Stimulated activated CD8-positive, alpha-beta memory T cell treated with anti-CD3 and anti-CD28 coated beads, Interleukin-12 subunit alpha, Interleukin-12 subunit beta, amount 100 ng/mL, for 24 hours (primary cell): ENCODE results near the gene TRAPPC10.

Experiments
- DNase-seq: peaks from one replicate; pipeline ENCODE4 v3.0.0-alpha.2; 2020; ENCODE audit errors: extremely low read depth

TRAPPC10 gene

DNA sequence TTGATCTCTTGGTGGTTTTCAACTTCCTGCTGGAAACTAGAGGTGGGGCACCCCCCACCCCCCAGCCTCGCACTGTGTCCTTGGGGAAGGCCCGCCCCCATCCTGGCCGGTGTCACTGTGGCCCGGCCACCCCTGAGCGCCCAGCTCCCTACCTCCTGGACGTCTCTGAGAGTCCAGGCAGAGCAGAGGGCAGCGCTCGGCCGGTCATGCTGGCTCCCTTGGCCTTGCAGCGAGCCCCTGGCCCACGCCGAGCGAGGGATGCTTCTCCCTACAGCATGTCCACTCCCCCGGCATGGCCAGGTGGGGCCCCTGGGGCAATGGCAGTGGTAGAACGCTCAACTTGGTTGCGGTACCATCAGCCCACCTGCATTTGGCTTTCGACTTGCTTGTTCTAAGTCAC lies 28.7 kb upstream of the TRAPPC10 start:
- DNase-seq: no peak

DNA sequence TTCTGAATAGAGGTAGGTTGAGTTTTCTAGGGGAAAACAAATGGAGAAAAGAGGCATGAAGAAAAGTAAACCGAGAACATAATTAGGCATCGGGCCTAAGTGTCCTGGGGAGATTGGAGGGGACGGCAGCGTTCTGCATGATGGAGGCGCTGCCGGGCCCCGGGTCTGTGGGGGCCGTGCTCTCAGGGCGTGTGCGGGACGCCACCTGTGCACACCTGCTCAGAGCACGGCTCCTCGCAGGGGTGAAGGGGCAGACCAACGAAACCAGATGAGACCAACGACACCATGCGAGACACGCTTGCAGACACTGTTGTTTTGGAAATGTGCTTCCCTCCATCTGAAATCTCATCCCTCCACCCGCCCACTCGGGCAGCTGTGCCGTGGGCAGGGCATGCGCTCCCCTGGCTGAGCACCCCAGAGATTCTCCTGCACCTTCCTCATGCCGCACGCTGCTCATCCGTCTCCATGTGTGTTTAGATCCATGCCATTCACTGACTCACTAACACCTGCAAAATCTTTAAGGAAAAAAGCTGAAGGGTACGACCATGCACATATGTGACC lies 28.2 kb upstream of the TRAPPC10 start:
- no peak for DNase-seq

DNA sequence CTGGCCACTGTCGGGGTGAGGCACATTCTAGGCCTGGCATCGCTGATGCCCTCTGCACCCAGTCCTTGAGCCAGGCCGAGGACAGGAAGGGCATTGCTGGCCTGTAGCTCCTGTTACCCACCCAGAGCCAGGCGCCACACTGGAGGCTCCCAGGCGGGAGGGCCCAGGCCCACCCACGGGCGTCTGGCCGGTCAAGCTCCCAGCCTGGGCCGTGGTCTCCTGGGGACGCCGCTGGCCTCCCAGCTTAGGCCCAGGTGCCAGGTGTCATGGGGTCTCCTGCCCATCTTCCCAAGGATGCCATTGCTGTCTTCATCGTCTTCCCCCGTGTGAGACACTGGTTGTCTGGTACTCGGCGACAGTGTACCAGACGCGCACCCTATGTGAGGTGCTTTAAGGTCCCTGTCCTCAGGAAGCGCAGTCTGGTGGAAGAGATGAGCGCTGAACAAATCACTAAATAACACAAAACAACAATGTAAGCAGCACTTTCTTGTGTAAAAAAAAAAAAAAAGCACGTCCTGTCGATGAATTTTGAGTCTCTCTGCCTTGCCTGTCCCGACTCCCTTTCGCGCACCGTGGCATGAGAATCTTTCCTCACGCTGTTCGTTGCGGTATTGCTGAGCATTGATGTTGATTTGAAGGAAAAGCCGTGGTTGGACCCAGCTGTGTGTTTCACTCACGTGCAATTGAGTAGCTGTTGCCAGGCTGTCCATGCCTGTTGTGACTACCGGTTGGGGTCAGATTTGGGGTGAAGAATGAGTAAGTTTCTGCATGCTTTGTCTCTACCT lies 27.0 kb upstream of the TRAPPC10 start:
- DNase-seq: no peak

DNA sequence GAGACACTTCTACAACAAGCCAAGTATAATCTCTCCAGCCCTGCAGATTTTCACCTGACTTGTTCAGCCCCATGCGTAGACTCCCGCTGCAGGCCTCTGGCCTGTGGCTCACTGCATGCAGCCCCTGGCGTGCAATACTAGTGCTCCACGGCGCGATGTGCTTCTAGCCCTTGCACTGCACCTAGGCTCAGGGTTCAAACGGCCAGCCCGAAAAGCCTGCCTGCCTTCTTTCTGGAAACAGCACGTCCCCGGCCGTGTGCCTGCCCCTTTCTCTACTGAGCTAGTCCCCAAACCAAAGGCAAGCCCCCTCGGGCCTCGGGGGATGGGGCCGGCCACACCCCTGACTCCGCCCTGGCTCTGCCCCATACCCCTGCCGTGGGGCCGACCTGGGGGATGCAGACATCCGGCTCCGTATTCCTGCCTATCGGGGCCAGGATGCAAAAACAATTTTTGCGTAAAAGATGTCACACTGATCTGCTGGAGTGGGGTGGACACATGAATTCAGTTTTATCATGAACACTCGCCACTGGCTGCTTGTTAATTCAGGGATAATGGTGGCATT lies 26.3 kb upstream of the TRAPPC10 start:
- no peak for DNase-seq

DNA sequence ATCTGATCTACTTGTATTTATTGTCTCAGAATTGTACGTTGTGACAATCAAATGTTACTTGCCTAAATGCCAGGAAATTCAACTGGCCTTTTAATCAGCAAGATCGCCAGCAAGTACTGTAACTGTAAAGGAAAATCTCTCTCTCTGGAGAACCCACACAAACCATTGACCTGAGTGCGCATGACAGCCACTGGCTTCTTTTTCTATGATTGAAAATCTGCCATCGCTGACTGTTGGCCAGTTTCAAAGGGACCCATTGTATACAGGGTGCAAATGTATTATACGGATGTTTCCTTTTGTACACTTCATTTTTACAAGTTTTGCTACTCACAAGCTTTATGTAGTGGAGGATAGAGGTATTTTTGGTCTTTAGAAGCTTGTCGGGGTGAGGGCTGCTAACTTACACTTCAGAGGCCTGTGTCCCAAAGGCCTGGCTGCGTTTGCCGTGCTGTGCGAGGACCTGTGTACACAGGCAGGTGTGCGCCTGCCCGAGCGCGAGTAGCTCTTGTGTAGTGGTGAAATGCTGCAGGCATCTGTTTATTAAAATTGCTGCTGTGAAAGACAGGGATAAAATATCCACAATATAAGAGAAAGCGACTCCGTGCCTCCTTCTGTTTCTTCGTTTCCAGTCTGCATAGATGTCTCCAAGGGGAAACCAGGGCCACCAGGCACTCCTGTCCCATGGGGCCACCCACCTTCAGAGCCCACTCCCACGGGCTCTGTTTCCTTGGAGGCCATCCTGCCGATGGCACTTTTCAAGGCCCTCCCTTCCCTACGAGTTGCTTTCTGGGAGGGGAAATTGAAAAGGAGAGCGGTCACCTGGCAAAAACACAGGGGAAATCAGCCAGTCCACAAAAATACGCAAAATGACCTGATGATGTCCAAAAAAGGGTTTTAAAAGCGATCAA lies 25.3 kb upstream of the TRAPPC10 start:
- DNase-seq: no peak

DNA sequence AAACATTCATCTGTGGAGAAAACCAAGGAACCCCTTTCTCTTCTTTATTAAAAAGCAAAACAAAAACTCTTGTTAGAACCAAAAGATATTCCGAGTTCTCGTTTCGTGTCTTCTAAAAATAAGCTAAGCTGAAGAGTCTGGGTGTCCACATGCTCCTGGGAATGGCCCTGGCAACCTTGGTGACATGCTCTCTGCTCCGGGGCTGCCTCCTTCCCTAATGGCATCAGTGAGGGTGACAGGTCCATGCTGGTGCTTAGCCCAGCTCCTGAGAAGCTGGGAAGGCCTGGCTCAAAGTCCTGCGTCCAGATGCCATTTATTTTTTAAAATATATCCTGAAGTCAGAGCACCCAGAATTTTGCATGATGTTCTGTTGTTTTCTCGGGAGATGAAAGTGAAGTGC lies 24.6 kb upstream of the TRAPPC10 start:
- no peak for DNase-seq

DNA sequence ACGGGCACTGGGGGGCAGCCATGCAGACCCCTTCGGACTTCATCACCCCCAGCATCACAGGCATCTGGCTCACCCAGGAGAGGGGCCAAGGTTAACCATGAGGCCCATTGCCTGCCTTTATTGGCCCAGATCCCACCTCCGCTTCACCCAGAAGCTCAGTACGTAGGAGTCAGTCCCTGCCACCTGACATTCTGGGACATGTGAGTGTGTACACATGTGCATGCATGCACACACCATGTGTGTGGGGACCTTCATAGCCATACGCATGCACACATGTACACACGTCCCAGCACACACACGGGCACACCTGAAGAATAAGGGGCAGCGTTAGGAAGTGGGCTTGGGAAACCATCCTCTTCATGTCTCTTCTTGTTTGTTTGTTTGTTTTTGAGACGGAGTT lies 24.1 kb upstream of the TRAPPC10 start:
- DNase-seq: no peak

DNA sequence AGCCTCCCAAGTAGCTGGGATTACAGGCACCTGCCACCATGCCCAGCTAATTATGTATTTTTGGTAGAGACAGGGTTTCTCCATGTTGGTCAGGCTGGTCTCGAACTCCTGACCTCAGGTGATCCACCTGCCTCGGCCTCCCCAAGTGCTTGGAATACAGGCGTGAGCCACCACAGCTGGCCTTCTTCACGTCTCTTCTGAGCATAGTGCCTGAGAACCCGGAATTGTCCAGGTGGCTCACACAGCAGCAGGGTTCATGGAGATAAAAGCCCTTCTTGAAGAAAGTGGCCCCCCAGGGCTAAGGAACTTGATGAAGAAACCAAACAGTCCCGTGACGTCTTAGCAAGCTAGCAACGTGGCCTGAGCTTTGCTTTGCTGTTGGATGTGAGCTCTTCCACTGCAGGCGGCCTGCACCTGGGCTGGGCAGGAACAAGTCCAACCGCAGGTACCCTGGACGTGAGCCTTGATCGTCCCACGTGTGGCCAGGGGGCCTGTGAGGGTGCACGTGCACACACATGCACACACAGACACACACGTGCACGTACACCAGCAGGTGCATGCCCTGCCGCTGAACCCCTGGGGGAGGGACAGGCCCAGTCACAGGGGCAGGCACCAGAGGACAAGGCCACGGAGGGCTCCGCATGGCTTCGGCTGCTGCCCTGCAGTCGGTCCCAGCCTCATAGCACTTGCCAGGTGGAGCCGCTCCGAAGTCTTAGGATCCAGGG lies 23.4 kb upstream of the TRAPPC10 start:
- no peak for DNase-seq

DNA sequence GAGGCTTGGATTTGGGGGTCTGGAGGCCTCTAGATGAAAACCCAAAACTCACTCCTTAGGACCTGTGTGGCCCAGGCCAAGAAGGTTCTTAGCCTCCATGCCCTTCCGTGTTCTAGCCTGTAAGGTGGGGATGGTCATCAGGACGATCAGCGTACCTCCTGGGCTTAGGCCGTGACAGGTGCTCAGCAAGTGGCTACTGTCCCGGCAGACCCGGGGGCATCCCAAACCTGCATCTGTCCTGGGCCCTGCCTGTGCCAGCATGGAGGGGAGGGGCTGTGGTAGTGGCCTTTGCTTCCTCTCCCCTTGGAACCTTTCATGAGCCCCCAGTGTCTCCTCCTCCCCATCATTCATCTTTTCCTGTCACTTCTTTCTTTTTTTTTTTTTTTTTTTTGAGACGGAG lies 22.7 kb upstream of the TRAPPC10 start:
- no peak for DNase-seq

DNA sequence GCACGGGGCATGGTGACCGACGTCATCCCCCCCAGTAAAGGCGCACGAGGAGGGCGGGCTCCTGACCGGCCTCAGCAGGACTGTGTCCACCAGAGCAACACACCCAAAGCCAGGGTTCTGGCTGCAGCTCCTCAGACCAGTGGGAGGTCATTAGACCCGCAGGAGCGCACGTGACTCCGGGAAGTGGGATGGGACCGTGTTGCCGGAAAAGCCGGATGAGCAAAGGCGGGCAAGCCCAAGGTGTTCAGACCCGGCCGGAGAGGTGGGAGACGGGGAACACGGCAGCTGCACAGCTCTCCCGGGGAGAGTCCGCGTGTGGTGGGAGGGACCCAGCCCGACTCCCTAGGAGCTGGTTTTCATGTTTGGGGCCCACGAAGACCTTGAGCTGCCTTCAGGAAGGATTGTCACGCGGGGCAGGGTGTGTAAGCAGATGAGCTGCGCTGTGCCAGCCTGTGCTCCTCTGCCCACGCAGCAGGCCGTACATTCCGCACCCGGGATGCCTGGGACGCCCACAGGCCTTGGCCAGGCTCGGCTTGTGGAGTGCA lies 20.6 kb upstream of the TRAPPC10 start:
- DNase-seq: no peak

DNA sequence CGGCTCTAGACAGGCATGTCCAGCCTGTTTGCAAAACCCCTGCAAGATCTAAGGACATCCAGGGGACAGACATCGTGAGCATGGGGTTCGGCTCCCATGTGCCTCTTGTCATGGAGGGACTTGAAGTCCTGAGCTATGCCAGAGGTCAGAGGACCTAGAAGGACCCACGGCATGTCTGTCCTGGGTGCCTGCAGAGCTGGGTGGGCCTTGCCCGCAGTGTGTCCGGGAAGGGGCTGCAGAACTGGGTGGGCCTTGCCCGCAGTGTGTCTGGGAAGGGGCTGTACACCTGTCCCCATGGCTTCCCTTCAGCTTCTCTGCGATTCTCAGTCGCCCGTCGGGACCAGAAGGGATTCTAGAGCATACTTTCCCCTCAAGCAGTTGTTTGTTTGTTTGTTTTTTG lies 20.0 kb upstream of the TRAPPC10 start:
- DNase-seq: no peak

DNA sequence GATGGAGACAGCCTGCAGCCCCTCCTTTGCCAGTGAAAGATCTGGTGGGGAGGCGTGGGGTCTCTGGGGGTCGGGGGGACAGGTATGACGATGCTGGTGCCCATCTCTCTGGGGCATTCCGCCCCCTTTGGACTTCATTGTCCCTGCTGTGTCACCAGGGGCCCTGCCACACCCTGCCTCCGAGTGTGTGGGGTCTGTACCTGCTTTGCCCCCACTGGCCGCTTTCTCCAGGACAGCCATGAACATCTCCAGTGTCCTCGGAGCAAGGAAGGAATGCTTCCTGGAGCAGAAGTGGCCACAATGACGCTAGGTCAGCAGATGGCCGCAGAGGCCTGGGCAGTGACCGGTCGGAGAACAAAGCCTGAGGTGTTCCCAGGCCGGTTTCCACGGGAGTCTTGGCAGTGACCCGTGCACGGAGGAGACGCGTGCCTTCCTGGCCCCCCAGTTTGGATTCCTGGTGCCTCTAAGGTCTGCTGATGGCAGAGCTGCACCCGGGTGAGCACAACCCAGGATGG lies 18.6 kb upstream of the TRAPPC10 start:
- DNase-seq: no peak

DNA sequence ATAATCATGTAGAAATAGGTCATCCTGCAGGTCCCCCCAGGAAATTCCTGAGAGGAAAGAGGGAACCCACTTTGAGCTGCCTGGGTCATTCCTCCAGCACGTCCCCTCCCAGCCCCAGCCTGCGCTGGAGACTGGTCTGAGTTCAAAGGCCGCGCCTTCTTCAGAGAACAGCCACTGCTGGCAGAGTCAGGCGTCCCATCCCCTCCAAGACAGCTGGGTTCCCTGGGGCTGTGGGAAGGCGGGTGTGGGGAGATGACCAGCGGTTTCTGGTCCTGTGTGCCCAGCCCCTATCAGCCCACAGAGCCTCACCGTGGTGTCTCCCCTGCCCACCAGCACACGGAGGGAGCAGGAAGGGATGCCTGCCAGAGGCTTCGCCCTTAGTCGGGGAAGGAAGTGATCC lies 18.0 kb upstream of the TRAPPC10 start:
- no peak for DNase-seq

DNA sequence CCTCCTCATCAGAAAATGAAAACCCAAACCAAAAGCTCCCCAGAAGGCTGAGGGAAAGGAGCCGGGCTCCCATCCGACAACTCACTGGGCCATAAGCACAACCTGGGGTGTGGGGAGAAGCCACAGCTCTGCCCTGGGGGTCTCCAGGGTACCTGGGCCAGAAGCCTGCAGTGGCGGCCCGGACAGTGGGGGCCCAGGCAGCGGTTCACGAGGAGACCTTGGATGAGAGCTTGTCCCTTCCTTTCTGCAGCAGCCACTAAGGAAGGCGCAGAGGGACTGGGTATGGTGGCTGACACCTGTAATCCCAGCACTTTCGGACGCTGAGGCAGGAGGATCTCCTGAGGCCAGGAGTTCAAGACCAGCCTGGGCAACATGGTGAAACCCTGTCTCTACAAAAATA lies 17.5 kb upstream of the TRAPPC10 start:
- DNase-seq: no peak

DNA sequence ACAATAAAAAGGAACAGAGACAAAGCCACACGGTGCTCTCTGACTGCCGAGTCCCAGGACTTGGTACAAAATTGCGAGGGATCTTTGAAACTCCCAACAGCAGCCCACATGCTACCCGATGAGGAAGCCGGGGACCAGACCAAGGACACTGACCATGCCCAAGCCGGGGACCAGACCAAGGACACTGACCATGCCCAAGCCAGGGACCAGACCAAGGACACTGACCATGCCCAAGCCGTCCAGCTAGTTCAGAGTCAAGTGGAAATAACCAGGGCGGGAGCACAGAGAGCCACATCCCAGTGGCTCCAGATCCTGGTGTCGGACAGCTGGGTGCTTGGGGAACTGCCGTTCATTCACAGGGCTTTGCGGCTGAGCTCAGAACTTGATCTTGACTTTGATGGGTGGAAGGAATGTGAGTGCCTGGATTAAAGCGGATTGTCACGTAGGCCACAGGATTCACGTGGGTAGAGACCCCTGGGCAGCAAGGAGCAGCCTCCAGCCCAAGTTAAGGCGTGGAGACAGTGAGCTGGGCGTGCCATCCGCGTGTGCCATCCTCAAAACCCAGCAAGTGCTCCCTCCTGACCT lies 16.5 kb upstream of the TRAPPC10 start:
- DNase-seq: no peak

DNA sequence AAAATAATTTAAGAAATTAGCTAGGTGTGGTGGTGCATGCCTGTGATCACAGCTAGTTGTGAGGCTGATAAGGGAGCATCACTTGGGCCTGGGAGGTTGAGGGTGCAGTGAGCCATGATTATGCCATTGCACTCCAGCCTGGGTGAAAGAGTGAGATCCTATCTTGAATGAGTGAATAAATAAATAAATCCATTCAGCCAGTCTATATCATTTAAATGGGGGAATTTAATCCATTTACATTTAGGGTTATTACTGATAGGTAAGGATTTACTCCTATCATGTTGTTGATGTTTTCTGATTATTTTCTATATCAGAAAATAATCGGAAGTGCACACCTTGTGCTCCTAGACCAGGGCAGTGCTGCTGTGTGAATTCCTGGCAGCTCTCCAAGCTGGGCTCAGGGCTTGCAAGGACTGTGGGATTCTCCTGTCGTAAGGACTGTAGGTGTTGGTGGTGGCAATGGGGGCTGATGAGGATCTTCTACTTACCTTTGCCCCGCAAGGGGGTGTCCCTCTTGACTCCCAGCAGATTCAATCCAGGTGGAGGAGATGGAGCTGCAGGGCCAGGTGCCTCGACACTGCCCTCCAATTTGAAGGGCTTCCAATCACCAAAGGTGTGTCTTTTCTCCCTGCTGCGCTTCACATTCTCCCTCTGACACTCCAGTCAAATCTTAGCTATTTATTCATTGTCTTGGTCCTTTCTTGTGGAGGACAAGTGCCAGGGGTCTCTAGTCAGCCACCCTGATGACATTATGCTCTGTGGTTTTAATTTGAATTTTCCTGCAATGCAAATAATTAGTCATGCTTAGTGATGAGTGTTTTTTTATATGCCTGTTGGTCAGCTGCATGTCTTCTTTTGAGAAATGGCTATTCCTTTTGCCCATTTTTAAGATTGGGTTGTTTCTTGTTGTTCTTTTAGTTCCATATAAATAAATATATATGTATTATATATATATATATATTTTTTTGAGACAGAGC lies 14.1 kb upstream of the TRAPPC10 start:
- no peak for DNase-seq

DNA sequence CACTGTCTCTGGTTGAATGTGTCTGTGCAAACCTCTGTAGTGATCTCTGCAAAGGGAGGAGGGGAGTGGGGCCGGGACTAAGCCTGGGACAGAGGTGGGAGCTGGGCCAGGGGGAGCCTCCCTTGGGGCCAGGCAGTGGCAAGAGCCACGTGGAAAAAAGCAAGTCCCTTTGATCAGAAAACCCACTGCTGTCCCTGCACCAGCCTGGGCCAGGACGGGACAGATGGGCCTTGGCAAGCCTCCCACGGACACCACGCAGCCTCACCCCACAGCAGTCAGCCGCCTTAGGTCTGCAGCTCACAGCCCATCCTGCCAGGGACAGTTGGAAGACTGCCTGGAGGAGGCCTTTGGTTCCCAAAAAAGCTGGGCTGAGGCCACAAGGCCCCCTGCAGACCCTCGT lies 11.7 kb upstream of the TRAPPC10 start:
- DNase-seq: no peak

DNA sequence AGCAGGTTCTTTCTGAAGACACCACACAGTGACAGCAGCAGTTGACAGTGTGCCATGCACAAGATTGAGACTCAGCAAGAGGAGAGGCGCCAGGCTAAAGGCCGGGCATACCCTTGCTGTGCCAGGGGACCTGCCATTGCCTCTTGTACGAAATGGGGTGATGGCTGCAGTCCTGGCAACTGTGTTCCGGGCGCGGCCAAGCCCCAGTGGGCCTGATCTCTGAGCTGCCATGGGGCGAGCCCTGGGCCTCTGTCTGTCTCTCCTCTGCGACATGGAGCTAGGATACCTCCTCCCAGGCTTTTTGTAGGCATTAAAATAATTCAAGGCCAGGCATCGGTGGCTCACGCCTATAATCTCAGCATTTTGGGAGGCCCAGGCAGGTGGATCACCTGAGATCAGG lies 9.6 kb upstream of the TRAPPC10 start:
- DNase-seq: no peak

DNA sequence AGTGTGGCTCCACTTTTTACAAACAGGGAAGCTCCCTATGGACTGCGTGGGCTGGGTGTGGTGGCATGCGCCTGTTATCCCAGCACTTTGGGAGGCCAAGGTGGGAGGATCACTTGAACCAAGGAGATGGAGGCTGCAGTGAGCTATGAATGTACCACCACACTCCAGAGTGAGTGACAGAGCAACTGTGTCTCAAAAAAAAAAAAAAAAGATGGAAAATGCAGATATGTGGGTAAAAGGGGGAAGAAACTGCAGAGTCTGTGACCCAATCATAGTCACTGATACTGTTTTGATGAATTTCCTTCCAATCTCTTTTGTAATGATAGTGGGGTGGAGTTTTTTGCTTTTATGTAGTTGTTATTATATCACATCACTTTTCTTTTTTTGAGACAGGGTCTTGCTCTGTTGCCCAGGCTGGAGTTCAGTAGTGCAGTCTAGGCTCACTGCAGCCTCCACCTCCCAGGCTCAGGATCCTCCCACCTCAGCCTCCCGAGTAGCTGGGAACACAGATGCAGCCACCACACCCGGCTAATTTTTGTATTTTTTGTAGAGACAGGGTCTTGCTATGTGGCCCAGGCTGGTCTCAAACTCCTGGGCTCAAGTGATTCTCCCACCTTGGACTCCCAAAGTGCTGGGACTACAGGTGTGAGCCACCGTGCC lies 8.7 kb upstream of the TRAPPC10 start:
- no peak for DNase-seq
